AG08395 (cell line): ENCODE results near the gene CTF1.
"Not testable (repeated sequence)": the region's sequence is repeated elsewhere in the genome, so short reads cannot be mapped to it uniquely, and the experiment has no call there.

Source experiments
- DNase-seq: peaks from one replicate; pipeline ENCODE4 v3.0.0; 2012; ENCODE audit warnings: mixed read lengths, low spot score

The CTF1 gene, protein sequence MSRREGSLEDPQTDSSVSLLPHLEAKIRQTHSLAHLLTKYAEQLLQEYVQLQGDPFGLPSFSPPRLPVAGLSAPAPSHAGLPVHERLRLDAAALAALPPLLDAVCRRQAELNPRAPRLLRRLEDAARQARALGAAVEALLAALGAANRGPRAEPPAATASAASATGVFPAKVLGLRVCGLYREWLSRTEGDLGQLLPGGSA

DNA sequence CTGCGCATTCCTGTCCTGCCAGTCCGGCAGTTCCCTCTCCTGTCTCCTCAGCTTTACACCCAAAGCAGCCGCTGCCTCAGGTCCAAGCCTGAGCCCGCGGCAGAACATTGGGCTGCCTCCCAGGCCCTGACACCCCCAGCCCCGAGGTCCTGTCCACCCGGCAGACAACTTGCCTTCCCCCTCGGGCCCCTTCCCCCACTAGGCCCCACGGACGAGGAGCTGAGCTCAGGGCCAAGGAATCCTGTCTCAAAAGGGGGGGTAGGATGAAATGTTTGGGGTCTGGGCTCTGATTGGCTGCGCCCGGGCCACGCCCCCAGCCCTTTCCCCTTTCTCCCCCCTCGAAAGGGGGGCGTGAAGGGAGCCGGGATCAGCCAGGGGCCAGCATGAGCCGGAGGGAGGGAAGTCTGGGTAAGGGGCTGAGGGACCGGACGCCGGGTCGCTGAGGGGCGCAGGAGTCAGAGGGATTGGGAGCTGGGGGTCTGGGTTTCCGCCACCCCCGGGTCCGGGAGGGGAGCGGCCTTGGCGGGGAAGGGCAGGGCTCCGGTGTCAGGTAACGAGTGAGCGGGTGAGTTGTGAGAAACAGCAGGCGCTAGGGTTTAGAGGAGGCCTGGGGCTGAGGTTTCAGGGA lies at the start of gene CTF1:
TSS of gene CTF1 (plus strand) at position 354 of the 628 bp plus-strand sequence. CDS start at position 384, 30 bp downstream.
- DNase-seq: peak; percentile 94

GRCh38 chr16:30846649-30847402 lies 49.6 kb upstream of the CTF1 start:
- DNase-seq: no peak

- DNase-seq: no peak
These were observed 46.2 kb upstream of the CTF1 start for GRCh38 chr16:30850246-30850645.

- no peak for DNase-seq
These were observed 42.7 kb upstream of the CTF1 start for GRCh38 chr16:30853758-30854157.

DNA sequence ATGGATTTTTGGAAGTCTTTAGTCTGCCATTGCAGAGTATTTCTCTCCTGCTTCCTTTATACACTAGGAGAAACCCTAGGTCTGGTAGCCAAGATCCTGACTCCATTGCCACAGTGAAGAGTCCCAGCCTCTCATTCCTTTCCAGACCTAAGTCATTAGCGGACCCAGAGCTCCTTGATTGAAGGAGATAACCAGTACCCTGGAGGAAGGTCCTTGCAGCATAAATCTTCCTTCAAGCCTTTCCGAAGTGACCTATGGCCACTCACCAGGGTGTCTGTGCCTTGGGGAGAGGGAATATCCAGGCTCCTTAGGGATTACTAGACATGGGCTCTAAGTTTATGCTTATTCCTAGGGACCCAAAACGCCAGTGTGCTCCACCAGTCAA lies 38.3 kb upstream of the CTF1 start:
- no peak for DNase-seq

- DNase-seq: no peak
These were observed 37.5 kb upstream of the CTF1 start for GRCh38 chr16:30858829-30859423.

DNA sequence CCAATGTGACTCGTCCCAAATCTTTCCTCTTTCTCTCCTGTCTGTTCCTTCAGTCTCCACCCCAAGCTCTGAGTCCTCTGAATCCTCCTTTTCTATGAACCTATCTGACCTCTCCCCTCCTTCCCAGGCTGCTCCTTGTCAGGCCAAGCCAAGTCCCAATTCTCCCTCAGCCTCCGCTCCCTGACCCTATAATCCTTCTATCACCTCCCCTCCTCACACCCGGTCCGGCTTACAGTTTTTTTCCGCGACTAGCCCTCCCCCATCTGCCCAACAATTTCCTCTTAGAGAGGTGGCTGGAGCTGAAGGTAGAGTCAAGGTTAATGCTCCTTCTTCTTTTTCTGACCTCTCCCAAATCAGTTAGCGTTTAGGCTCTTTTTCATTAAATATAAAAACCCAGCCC lies 35.7 kb upstream of the CTF1 start:
- not testable (repeated sequence) for DNase-seq

DNA sequence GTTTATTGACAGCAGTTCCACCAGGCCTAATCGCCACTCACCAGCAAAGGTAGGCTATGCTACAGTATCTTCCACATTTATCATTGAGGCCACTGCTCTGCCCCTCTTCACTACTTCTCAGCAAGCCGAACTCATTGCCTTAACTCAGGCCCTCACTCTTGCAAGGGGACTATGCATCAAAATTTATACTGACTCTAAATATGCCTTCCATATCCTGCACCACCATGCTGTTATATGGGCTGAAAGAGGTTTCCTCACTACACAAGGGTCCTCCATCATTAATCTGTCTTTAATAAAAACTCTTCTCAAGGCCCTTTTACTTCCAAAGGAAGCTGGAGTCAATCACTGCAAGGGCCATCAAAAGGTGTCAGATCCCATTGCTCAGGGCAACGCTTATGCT lies 33.2 kb upstream of the CTF1 start:
- DNase-seq: not testable (repeated sequence)

DNA sequence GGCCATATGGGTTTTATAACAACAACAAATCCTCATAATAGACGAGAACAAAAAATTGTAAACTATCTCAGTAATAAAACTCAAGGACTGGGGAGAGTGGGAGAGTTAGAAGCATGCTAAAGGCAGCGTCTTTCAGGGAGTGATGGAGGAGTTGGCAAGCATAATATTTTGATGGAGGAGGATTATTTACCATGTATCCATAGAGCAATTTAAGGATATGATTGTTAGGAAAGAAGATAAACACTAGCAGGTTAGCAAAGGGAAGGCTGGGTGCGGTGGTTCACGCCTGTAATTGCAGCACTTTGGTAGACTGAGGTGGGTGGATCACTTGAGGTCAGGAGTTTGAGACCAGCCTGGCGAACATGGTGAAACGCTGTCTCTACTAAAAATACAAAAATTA lies 30.4 kb upstream of the CTF1 start:
- no peak for DNase-seq

GRCh38 chr16:30867747-30868146 lies 28.7 kb upstream of the CTF1 start:
- DNase-seq: peak; percentile 31

DNA sequence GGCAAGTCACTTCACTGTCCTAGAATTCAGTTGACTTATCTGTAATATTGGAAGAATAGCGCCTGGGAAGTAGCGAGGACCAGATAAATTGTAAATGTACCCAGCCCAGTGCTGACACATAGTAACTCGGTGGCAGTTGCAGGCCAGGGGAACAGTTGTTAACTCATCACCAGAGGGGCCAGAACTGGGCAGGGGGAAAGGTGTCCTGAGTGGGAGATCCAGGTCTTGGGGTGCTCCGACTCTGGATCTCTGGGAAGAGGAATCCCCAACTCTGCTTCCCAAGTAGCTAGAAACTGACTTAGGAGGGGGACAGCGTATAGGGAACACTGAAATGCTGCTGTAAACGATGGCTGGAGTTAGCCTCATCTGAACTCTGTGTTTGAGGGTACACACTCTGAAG lies 25.5 kb upstream of the CTF1 start:
- no peak for DNase-seq

- DNase-seq: no peak
These were observed 22.1 kb upstream of the CTF1 start for GRCh38 chr16:30874244-30874820.

DNA sequence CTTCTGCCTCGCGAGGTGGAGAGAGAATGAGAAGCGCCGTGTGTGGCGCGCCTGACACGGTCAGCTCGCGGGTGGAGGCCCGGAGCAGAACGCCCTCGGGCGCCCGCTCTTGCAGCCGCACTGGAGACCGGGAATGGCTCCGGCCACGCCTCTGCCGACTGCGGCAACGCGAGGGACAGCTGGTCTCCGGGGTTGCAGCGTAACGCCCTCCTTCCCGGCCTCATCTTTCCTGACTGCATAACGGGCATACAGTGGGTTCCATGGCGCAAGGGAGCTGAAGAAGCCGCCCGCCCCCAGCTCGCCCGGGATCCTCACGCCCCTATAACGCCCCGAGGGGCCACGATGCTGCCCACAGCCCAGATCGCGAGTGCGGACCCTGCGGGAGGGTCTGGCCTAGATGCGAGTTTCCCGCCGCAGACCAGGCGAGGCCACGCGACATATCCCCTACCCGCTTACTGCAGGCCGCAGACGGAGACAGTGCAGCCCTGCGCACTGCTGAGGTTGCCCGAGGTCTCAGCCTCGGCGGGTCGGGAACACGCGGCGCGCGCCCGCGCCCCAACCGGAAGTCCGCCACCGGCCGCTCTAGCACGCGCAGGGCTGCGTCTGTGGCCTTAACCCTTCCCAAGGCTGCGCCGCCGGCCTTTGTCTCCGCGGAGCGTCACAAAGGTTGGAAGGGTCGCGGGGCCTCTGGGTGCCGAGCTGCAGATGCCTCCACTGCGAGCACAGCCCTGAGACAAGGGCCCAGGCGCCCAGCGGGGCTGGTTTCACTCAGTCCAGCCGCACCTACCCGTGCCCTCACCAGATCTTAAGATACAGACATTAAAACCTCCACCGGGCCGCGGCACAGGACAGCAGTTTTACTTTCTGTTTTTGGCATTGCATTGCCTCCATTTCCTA lies 21.3 kb upstream of the CTF1 start:
- DNase-seq: peak; percentile 90

- DNase-seq: peak; percentile 22
These were observed 20.3 kb upstream of the CTF1 start for GRCh38 chr16:30875871-30876801.

GRCh38 chr16:30876867-30877266 lies 19.5 kb upstream of the CTF1 start:
- DNase-seq: no peak

GRCh38 chr16:30882429-30883310 lies 13.7 kb upstream of the CTF1 start:
- DNase-seq: no peak

GRCh38 chr16:30884760-30885159 lies 11.7 kb upstream of the CTF1 start:
- no peak for DNase-seq

- DNase-seq: no peak
These were observed 11.2 kb upstream of the CTF1 start for GRCh38 chr16:30885196-30885595.

GRCh38 chr16:30886145-30886544 lies 10.3 kb upstream of the CTF1 start:
- DNase-seq: no peak
